DND-41 (cell line): Measurements from ENCODE around the gene POLR2E.

Source experiments
- ATAC-seq: fragments of 200-7000 bp; cut with Tn5 transposase; 3 replicates; pipeline ENCODE4 v1.9.1; 2021; ENCODE audit warnings: low read depth; ENCODE audit not compliant: insufficient read depth
- DNase-seq: peaks from one replicate; pipeline ENCODE4 v3.0.0-alpha.2; 2020
- H2AFZ ChIP-seq: 2 replicates; pipeline ENCODE4 v1.6.0; 2012; ENCODE audit warnings: low read depth, low read length
- H3K27ac ChIP-seq: 2 replicates; pipeline ENCODE4 v1.5.1; 2012; ENCODE audit warnings: low read length, inconsistent platforms
- H3K27me3 ChIP-seq: fragments of 200-600 bp; sonication (generic); 2 replicates; pipeline ENCODE4 v1.6.0; 2012; ENCODE audit warnings: low read length, mild to moderate bottlenecking, inconsistent platforms; ENCODE audit not compliant: insufficient read depth, poor library complexity
- H3K36me3 ChIP-seq: 2 replicates; pipeline ENCODE4 v1.5.1; 2012; ENCODE audit warnings: low read length, inconsistent platforms; ENCODE audit not compliant: insufficient read depth
- H3K4me1 ChIP-seq: 2 replicates; pipeline ENCODE4 v1.5.1; 2012; ENCODE audit warnings: mild to moderate bottlenecking, low read length; ENCODE audit not compliant: insufficient read depth
- H3K4me2 ChIP-seq: 2 replicates; pipeline ENCODE4 v1.6.0; 2012; ENCODE audit warnings: mild to moderate bottlenecking, moderate library complexity, low read length, inconsistent platforms; ENCODE audit not compliant: insufficient read depth
- H3K4me3 ChIP-seq, 2 experiments: fragments of 200-600 bp in 1 of 2; shearing (Covaris generic) in 1 of 2; 2 replicates each; pipeline ENCODE4 v1.5.1; 2012 to 2016; ENCODE audit warnings: inconsistent platforms in 2 of 2, low read length in 2 of 2, mild to moderate bottlenecking in 2 of 2, low read depth in 1 of 2, moderate library complexity in 1 of 2
- H3K79me2 ChIP-seq: 2 replicates; pipeline ENCODE4 v1.6.0; 2012; ENCODE audit warnings: low read length, inconsistent platforms; ENCODE audit not compliant: insufficient read depth
- H3K9ac ChIP-seq: 2 replicates; pipeline ENCODE4 v1.6.0; 2012; ENCODE audit warnings: low read depth, mild to moderate bottlenecking, inconsistent platforms, low read length, moderate library complexity
- H3K9me3 ChIP-seq: 2 replicates; pipeline ENCODE4 v1.5.1; 2012; ENCODE audit warnings: low read length, moderate library complexity, mild to moderate bottlenecking, inconsistent platforms; ENCODE audit not compliant: insufficient read depth, severe bottlenecking
- H4K20me1 ChIP-seq: 2 replicates; pipeline ENCODE4 v1.6.0; 2012; ENCODE audit warnings: low read length; ENCODE audit not compliant: insufficient read depth
- EZH2 ChIP-seq: IDR thresholded peaks from 3 replicates; pipeline ENCODE4 v1.6.1; 2012; ENCODE audit warnings: borderline replicate concordance, low read depth, mild to moderate bottlenecking, moderate library complexity, low read length, inconsistent platforms; ENCODE audit not compliant: severe bottlenecking
- TF ChIP-seq, protein P1 (sequence below): IDR thresholded peaks from 2 replicates; pipeline ENCODE4 v1.5.1; 2012; ENCODE audit warnings: borderline replicate concordance, low read length, moderate library complexity, mild to moderate bottlenecking; ENCODE audit not compliant: poor library complexity, severe bottlenecking; ENCODE audit errors: extremely low read depth

POLR2E gene

DNA sequence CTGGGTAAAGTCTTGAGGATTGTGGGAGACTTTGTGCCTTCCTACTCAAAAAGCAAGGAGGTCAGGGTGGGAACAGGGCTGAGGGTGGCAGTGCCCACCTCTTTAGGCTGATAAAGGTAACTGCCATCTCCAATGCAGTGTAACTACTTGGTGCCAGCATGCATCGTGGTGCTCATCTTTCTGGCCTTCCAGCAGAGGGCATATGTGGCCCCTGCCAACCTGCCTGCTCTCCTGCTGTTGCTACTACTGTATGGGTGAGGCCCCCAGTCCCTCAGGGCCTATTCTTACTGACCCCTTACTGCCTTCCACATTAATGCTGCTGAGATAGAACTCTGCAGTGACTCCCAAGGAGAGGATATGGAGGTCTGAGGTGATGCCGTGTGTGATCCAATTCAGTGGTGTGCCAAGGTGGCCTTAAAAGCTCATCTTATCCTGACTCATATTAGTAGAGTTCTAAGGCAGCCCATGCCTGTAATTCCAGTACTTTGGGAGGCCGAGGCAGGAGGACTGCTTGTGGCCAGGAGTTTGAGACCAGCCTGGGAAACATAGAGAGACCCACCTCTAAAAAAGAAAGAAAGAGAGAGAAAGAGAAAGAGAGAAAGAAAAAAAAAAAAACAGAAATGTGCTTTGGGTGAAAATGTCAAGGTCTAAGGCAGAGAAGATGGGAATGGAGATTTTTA, 37.9 kb downstream of the POLR2E start:
- Histone ChIP-seq H3K4me3 (peak overlapping the region in 1 of 2 experiments; percentile 8; a peak in 1 of 4 replicates), H3K79me2 (no peaks in the 10 kb centered on the region), H3K4me2 (no peak overlapping the region), H3K27me3 (no peaks in the 10 kb centered on the region), H3K9me3 (peaks cover 35% of the 10 kb centered on the region), H3K36me3 (peaks cover 45% of the 10 kb centered on the region), H4K20me1 (no peaks in the 10 kb centered on the region), H2AFZ (no peak overlapping the region), H3K27ac (no peak overlapping the region), H3K9ac (no peak overlapping the region), H3K4me1 (no peaks in the 10 kb centered on the region)
- TF ChIP-seq EZH2: no peak
- TF ChIP-seq, protein P1, sequence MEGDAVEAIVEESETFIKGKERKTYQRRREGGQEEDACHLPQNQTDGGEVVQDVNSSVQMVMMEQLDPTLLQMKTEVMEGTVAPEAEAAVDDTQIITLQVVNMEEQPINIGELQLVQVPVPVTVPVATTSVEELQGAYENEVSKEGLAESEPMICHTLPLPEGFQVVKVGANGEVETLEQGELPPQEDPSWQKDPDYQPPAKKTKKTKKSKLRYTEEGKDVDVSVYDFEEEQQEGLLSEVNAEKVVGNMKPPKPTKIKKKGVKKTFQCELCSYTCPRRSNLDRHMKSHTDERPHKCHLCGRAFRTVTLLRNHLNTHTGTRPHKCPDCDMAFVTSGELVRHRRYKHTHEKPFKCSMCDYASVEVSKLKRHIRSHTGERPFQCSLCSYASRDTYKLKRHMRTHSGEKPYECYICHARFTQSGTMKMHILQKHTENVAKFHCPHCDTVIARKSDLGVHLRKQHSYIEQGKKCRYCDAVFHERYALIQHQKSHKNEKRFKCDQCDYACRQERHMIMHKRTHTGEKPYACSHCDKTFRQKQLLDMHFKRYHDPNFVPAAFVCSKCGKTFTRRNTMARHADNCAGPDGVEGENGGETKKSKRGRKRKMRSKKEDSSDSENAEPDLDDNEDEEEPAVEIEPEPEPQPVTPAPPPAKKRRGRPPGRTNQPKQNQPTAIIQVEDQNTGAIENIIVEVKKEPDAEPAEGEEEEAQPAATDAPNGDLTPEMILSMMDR: no peak
- peak; percentile 57 for DNase-seq
- no peak for ATAC-seq

DNA sequence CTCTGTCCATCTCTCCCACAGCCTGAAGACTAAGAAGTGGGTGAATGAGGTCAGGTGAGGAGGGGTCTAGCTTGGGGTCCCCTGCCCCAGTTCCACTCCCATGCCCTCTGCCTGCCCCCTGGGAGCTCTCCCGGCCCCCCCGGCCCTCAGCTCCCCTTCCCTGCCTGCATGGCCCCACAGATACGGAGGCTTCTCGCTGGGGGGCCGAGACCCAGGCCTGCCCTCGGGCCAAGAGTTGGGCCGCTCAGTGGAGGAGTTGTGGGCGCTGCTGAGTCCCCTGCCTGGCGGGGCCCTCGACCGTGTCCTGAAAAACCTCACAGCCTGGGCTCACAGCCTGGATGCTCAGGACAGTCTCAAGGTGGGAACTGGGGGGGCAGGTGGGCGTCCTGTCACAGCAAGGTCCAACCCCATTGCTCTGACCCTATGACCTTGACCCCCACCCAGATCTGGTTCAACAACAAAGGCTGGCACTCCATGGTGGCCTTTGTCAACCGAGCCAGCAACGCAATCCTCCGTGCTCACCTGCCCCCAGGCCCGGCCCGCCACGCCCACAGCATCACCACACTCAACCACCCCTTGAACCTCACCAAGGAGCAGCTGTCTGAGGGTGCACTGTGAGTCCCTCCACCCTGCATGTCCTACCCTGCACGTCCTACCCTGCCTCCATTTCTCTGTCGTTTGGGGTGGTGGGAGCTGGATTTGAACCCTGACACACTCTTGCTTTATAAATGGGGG, 39.1 kb downstream of the POLR2E start:
- H4K20me1 ChIP-seq: no peaks in the 10 kb centered on the region
- H2AFZ ChIP-seq: no peak overlapping the region
- no peak for TF ChIP-seq EZH2
- TF ChIP-seq, protein P1: no peak
- ATAC-seq: no peak
- no peak overlapping the region for H3K27ac ChIP-seq
- H3K4me2 ChIP-seq: no peak overlapping the region
- peaks cover 45% of the 10 kb centered on the region for H3K36me3 ChIP-seq
- no peaks in the 10 kb centered on the region for H3K27me3 ChIP-seq
- H3K79me2 ChIP-seq: no peaks in the 10 kb centered on the region
- DNase-seq: no peak
- peaks cover 35% of the 10 kb centered on the region for H3K9me3 ChIP-seq
- no peak overlapping the region for H3K4me3 ChIP-seq
- H3K4me1 ChIP-seq: no peaks in the 10 kb centered on the region
- no peak overlapping the region for H3K9ac ChIP-seq

DNA sequence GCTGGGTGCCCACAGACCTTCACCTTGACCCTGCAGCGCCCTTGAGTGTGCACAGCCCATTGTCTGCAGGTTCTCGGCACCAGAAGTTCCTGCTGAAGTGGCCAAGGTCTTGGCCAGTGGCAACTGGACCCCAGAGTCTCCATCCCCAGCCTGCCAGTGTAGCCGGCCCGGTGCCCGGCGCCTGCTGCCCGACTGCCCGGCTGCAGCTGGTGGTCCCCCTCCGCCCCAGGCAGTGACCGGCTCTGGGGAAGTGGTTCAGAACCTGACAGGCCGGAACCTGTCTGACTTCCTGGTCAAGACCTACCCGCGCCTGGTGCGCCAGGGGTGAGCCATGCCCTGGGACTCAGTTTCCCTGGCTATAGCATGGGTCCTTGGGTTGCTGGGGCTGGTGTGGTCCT, 40.1 kb downstream of the POLR2E start:
- ATAC-seq (no peak), DNase-seq (no peak)
- H3K9ac ChIP-seq: no peak overlapping the region
- H3K4me3 ChIP-seq: no peak overlapping the region
- TF ChIP-seq, protein P1: no peak
- TF ChIP-seq EZH2: no peak
- peaks cover 45% of the 10 kb centered on the region for H3K36me3 ChIP-seq
- no peak overlapping the region for H2AFZ ChIP-seq
- no peak overlapping the region for H3K4me2 ChIP-seq
- no peak overlapping the region for H3K27ac ChIP-seq
- H3K9me3 ChIP-seq: peaks cover 35% of the 10 kb centered on the region
- no peaks in the 10 kb centered on the region for H3K79me2 ChIP-seq
- no peaks in the 10 kb centered on the region for H3K27me3 ChIP-seq
- H4K20me1 ChIP-seq: no peaks in the 10 kb centered on the region
- H3K4me1 ChIP-seq: no peaks in the 10 kb centered on the region
